GM18519 (cell line): ENCODE data around the gene LIPG.
"Not testable (repeated sequence)": the region's sequence is repeated elsewhere in the genome, so short reads cannot be mapped to it uniquely, and the experiment has no call there.

ENCODE experiments used
- ATAC-seq: cut with Tn5 transposase; IDR thresholded peaks from one replicate; pipeline ENCODE4 v1.9.1; 2021; ENCODE audit warnings: mild to moderate bottlenecking, moderate library complexity; ENCODE audit not compliant: unreplicated experiment, low FRiP score

Gene LIPG

DNA sequence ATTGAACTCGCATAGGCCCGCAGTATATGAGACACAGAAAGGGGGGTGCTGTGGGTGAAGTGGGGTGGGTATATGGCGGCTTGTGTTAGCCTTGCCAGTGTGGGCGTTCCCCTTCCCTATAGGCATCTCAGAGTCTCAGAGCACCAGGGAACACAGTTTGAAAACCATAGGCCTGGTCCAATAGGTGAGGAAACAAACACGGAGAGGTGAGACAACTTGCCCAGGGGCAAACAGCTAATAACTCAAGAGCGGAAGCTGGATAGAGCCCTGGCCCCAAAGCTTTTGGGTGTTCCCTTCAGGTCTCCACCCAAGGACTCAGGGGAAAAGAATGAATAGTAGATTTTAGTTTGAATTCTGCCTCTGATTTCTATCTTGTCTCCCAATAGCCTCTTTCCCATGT, 7.9 kb downstream of the LIPG start:
- ATAC-seq, result no peak

- no peak for ATAC-seq
Measured at GRCh38 chr18:49570836-49571235, 9.0 kb downstream of the LIPG start.

DNA sequence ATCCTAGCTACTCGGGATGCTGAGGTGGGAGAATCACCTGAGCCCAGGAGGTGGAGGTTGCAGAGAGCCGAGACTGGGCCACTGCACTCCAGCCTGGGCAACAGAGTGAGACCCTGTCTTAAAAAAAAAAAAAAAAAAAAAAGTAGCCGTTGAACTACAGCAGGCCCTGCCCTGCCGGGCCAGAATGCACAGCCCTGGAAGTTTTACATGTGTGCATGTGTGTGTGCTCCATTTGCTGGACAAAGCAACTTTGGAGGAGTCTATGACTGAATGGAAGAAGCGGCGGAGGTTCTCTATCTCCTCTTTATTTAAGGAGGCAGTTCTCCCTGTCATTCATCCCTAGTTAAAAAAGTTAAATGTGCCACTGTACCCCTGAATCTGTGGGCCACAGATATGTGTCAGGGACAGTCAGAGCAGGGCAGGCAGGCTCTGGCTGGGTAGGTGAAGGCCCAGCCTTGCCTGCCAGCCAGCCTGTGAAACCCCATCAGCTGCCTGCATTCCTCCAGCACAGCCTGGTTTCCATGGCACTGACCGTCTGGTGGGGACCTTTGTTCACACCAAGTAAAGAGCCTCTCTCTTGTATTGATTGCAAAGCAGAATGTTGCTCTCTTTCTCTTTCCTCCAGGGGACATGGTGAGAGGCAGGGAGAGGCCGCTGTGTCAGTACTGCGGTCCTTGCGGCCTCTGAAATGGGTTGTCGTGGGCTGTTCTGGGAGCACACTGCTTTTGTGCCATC, 10.9 kb downstream of the LIPG start:
- no peak for ATAC-seq

DNA sequence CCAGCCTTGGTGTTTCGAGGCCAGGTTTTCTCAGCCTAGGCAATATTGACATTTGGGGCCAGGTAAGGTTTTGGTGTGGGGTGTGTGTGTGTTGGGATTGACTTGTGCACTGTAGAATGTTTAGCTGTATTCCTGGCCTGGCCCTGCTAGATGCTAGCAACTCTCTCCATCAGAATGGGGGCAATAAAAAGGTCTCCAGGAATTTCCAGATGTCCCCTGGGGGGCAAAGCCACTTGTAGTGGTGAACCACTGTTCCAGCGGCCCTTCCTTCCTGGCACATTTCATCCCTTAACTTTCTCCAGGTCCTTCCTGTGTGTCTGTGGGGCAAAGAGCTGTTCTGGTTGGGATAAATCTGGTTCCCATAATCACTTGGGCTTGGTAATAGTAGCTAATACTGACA, 12.0 kb downstream of the LIPG start:
- ATAC-seq, result no peak

DNA sequence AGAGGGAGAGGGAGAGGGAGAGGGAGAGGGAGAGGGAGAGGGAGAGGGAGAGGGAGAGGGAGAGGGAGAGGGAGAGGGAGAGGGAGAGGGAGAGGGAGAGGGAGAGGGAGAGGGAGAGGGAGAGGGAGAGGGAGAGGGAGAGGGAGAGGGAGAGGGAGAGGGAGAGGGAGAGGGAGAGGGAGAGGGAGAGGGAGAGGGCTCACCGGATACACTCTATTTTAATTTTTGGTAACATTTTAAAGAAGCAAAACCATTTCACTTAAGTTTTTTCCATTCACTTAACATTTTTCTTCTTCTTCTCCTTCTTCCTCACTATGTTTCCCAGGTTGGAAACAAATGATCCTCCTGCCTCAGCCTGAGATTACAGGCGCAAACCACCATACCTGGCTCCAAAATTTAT, 17.2 kb downstream of the LIPG start:
- ATAC-seq, result not testable (repeated sequence)

DNA sequence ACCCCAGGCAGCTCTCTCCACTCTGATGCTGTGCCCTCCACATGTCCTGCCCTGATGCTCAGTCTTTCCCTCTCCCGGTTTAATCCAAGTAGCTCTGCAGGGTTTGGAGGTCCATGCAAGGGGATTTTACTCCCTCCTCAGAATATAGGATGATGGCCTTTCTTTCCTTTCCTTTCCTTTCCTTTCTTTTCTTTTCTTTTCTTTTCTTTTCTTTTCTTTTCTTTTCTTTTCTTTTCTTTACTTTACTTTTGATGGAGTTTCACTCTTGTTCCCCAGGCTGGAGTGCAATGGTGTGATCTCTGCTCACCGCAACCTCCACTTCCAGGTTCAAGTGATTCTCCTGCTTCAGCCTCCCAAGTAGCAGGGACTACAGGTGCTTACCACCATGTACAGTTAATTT, 17.7 kb downstream of the LIPG start:
- not testable (repeated sequence) for ATAC-seq

GRCh38 chr18:49580279-49580678, 18.4 kb downstream of the LIPG start:
- ATAC-seq, result no peak

DNA sequence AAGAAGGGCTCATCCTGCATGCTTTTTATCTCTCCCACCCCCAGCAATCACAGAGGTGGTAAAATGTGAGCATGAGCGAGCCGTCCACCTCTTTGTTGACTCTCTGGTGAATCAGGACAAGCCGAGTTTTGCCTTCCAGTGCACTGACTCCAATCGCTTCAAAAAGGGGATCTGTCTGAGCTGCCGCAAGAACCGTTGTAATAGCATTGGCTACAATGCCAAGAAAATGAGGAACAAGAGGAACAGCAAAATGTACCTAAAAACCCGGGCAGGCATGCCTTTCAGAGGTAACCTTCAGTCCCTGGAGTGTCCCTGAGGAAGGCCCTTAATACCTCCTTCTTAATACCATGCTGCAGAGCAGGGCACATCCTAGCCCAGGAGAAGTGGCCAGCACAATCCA, 19.5 kb downstream of the LIPG start:
- ATAC-seq, result no peak

GRCh38 chr18:49582579-49582978, 20.7 kb downstream of the LIPG start:
- ATAC-seq, result no peak

GRCh38 chr18:49584394-49584793, 22.5 kb downstream of the LIPG start:
- ATAC-seq, result no peak

DNA sequence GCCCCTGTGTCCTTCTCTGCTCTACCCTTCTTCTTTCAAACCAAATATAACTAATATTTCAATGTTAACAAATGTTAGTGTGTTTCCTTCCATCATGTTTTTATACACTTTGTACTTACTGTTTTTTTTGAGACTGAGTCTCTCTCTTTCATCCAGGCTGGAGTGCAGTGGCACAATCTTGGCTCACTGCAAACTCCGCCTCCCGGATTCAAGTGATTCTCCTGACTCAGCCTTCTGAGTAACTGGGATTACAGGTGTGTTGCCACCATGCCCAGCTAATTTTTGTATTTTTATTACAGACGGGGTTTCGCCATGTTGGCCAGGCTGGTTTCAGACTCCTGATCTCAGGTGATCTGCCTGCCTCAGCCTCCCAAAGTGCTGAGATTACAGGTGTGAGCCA, 23.1 kb downstream of the LIPG start:
- ATAC-seq, result not testable (repeated sequence)

- no peak for ATAC-seq
Measured at GRCh38 chr18:49585781-49586663, 24.2 kb downstream of the LIPG start.

- ATAC-seq, result no peak
Measured at GRCh38 chr18:49588171-49588570, 26.3 kb downstream of the LIPG start.

DNA sequence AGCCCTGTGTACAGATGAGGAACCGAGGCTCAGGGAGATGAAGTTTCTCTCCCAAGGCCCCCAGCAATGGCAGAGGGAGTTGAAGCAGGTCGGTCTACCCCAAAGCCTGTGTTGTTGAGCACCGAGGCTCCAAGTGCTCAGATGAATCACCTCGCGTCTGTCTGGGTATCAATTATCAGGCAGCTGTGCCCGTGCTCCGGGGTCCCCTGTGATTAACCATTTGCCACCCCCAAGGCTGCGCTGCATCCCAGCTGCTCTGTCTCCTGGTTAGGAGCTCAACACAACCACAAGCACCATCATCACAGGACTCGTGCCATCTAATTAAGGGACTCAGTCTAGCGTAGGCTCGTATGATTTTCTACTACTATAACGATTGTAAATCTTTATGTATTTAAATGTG, 27.1 kb downstream of the LIPG start:
- no peak for ATAC-seq

DNA sequence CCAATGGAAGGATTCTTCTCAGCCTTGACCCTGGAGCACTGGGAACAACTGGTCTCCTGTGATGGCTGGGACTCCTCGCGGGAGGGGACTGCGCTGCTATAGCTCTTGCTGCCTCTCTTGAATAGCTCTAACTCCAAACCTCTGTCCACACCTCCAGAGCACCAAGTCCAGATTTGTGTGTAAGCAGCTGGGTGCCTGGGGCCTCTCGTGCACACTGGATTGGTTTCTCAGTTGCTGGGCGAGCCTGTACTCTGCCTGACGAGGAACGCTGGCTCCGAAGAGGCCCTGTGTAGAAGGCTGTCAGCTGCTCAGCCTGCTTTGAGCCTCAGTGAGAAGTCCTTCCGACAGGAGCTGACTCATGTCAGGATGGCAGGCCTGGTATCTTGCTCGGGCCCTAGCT, 28.8 kb downstream of the LIPG start:
- ATAC-seq, result no peak

DNA sequence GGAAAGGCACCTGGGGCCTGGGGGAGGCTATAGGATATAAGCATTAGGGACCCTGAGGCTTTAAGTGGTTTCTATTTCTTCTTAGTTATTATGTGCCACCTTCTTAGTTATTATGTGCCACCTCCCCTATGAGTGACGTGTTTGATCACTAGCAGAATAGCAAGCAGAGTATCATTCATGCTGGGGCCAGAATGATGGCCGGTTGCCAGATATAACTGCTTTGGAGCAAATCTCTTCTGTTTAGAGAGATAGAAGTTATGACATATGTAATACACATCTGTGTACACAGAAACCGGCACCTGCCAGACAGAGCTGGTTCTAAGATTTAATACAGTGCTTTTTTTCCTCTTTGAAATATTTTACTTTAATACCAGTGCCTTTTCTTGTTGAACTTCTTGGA, 29.4 kb downstream of the LIPG start:
- no peak for ATAC-seq

GRCh38 chr18:49591775-49592174, 29.9 kb downstream of the LIPG start:
- no peak for ATAC-seq

- ATAC-seq, result no peak
Measured at GRCh38 chr18:49596687-49597086, 34.8 kb downstream of the LIPG start.

DNA sequence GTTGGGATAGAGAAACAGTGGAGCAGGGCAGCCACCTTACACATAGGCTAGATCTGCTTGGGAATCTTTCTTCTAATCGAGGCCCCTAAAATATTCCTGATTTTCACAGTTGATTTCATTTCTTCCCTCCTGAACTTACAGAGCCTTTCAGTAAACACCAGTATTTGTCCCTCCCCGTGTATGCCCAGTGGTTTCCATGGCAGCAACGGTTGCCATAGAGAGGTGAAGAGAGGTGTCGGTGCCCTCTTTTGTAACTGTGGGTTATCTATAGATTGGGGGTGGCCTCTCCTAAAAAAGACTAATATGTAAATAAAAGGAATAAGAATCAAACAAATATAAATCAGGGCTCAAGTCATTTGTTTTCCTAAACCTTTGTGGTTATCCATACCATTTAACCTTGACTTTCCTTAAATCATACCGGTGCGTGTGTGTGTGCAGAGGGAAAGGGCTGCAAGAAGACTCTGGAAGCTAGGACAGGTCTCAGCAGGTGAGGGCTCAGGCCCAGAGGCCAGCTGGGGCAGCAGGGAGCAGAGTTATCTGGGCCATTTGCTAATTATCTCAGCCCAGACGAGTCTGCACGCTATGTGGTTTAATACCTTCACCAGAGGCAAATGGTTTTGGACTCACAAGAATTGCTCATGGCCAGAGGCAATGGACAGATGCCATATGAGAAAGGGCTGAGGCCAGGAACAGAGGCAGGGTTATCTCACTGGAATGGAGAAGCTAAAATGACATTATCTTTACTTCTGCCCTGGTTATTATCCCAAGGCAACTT, 35.5 kb downstream of the LIPG start:
- ATAC-seq, result no peak

GRCh38 chr18:49601211-49601610, 39.4 kb downstream of the LIPG start:
- no peak for ATAC-seq
